DND-41 (cell line): Measurements from ENCODE around the gene CCPG1.

Experiments
- EZH2 ChIP-seq: IDR thresholded peaks from 3 replicates; pipeline ENCODE4 v1.6.1; 2012; ENCODE audit warnings: borderline replicate concordance, low read depth, mild to moderate bottlenecking, moderate library complexity, low read length, inconsistent platforms; ENCODE audit not compliant: severe bottlenecking
- TF ChIP-seq, protein P1 (sequence below): IDR thresholded peaks from 2 replicates; pipeline ENCODE4 v1.5.1; 2012; ENCODE audit warnings: borderline replicate concordance, low read length, moderate library complexity, mild to moderate bottlenecking; ENCODE audit not compliant: poor library complexity, severe bottlenecking; ENCODE audit errors: extremely low read depth

DNA sequence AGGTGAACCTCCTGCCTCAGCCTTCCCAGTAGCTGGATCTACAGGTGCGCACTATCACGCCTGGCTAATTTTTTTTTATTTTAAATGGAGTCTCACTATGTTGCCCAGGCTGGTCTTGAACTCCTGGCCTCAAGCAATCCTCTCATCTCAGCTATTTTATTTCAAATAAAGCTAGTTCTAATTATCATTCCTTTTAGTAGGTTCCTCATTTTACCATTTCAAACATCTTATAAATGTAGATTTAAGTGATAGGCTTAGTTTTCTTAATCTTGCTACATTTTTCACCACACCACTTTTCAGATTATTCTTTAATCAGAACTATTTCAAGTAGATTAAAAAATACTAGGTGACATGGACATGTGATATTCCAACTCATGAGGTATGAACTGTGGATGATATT is 58.9 kb downstream of the CCPG1 start:
- TF ChIP-seq, protein P1, sequence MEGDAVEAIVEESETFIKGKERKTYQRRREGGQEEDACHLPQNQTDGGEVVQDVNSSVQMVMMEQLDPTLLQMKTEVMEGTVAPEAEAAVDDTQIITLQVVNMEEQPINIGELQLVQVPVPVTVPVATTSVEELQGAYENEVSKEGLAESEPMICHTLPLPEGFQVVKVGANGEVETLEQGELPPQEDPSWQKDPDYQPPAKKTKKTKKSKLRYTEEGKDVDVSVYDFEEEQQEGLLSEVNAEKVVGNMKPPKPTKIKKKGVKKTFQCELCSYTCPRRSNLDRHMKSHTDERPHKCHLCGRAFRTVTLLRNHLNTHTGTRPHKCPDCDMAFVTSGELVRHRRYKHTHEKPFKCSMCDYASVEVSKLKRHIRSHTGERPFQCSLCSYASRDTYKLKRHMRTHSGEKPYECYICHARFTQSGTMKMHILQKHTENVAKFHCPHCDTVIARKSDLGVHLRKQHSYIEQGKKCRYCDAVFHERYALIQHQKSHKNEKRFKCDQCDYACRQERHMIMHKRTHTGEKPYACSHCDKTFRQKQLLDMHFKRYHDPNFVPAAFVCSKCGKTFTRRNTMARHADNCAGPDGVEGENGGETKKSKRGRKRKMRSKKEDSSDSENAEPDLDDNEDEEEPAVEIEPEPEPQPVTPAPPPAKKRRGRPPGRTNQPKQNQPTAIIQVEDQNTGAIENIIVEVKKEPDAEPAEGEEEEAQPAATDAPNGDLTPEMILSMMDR, result no peak
- TF ChIP-seq EZH2, result no peak
